H9 (cell line): Measurements from ENCODE around the gene C9. TPM values are rescaled to one million over a fixed set of nuclear protein-coding genes. Genes with fewer than 3 reads are reported as not detected.

ENCODE experiments used
- DNase-seq: peaks from one replicate; pipeline ENCODE4 v3.0.0-alpha.2; 2017
- H2AFZ ChIP-seq: one replicate; pipeline ENCODE4 v1.6.1; 2013; ENCODE audit warnings: mild to moderate bottlenecking, low read length, control low read depth, moderate library complexity
- H2AK5ac ChIP-seq: 2 replicates; pipeline ENCODE4 v1.6.1; 2013; ENCODE audit warnings: low read length, control low read depth, mixed read lengths; ENCODE audit not compliant: insufficient read length
- H2BK120ac ChIP-seq: one replicate; pipeline ENCODE4 v1.6.1; 2013; ENCODE audit warnings: low read depth, mild to moderate bottlenecking, low read length, control low read depth, inconsistent platforms; ENCODE audit not compliant: poor library complexity, severe bottlenecking
- H2BK12ac ChIP-seq: 2 replicates; pipeline ENCODE4 v1.6.1; 2013; ENCODE audit warnings: low read length, control low read depth, mixed read lengths, low read depth; ENCODE audit not compliant: insufficient read length
- H2BK15ac ChIP-seq: 2 replicates; pipeline ENCODE4 v1.6.1; 2013; ENCODE audit warnings: low read depth, low read length, control low read depth
- H2BK20ac ChIP-seq: one replicate; pipeline ENCODE4 v1.6.1; 2013; ENCODE audit warnings: low read depth, mild to moderate bottlenecking, low read length, control low read depth, inconsistent platforms; ENCODE audit not compliant: poor library complexity, severe bottlenecking
- H2BK5ac ChIP-seq: 2 replicates; pipeline ENCODE4 v1.6.1; 2013; ENCODE audit warnings: low read length, control low read depth, mixed read lengths; ENCODE audit not compliant: insufficient read length
- H3K14ac ChIP-seq: 2 replicates; pipeline ENCODE4 v1.6.1; 2013; ENCODE audit warnings: low read length, control low read depth; ENCODE audit not compliant: insufficient read depth
- H3K18ac ChIP-seq: 2 replicates; pipeline ENCODE4 v1.6.1; 2013; ENCODE audit warnings: low read depth, mild to moderate bottlenecking, mixed read lengths, low read length, control low read depth; ENCODE audit not compliant: insufficient read length
- H3K23ac ChIP-seq: 2 replicates; pipeline ENCODE4 v1.6.1; 2013; ENCODE audit warnings: low read length, control low read depth, mixed read lengths, low read depth; ENCODE audit not compliant: insufficient read length
- H3K23me2 ChIP-seq: 2 replicates; pipeline ENCODE4 v1.6.1; 2013; ENCODE audit warnings: low read depth, mild to moderate bottlenecking, mixed read lengths, low read length, control low read depth; ENCODE audit not compliant: insufficient read length, poor library complexity, severe bottlenecking
- H3K27ac ChIP-seq: 2 replicates; pipeline ENCODE4 v1.5.1; 2013; ENCODE audit warnings: low read length, control low read depth, mixed read lengths, low read depth; ENCODE audit not compliant: insufficient read length
- H3K27me3 ChIP-seq: 2 replicates; pipeline ENCODE4 v1.6.1; 2013; ENCODE audit warnings: low read length, control low read depth, inconsistent platforms; ENCODE audit not compliant: insufficient read depth
- H3K4ac ChIP-seq: 2 replicates; pipeline ENCODE4 v1.6.1; 2013; ENCODE audit warnings: low read depth, mild to moderate bottlenecking, control low read depth, inconsistent platforms, low read length, moderate library complexity
- H3K4me1 ChIP-seq: 2 replicates; pipeline ENCODE4 v1.6.1; 2013; ENCODE audit warnings: low read length, control low read depth, inconsistent platforms; ENCODE audit not compliant: insufficient read depth
- H3K4me2 ChIP-seq: 2 replicates; pipeline ENCODE4 v1.6.1; 2013; ENCODE audit warnings: low read length, control low read depth, mixed read lengths; ENCODE audit not compliant: insufficient read length, insufficient read depth
- H3K56ac ChIP-seq: 2 replicates; pipeline ENCODE4 v1.6.1; 2013; ENCODE audit warnings: low read depth, mild to moderate bottlenecking, mixed read lengths, low read length, control low read depth; ENCODE audit not compliant: insufficient read length
- H3K79me1 ChIP-seq: 2 replicates; pipeline ENCODE4 v1.6.1; 2013; ENCODE audit warnings: low read depth, mild to moderate bottlenecking, moderate library complexity, low read length, control low read depth, inconsistent platforms; ENCODE audit not compliant: insufficient read depth, poor library complexity, severe bottlenecking
- H3K79me2 ChIP-seq: 2 replicates; pipeline ENCODE4 v1.6.1; 2013; ENCODE audit warnings: low read length, control low read depth, inconsistent platforms; ENCODE audit not compliant: insufficient read depth
- H3K9ac ChIP-seq: 2 replicates; pipeline ENCODE4 v1.6.1; 2013; ENCODE audit warnings: low read length, control low read depth, mixed read lengths; ENCODE audit not compliant: insufficient read length; ENCODE audit errors: extremely low read depth
- H3K9me3 ChIP-seq: one replicate; pipeline ENCODE4 v1.6.1; 2013; ENCODE audit warnings: low read depth, low read length, inconsistent platforms; ENCODE audit not compliant: control insufficient read depth
- H3T11ph ChIP-seq: one replicate; pipeline ENCODE4 v1.6.1; 2013; ENCODE audit warnings: mild to moderate bottlenecking, low read length, control low read depth, inconsistent platforms
- H4K20me1 ChIP-seq: one replicate; pipeline ENCODE4 v1.6.1; 2013; ENCODE audit not compliant: control insufficient read depth, insufficient read length, insufficient read depth
- H4K5ac ChIP-seq: 2 replicates; pipeline ENCODE4 v1.6.1; 2013; ENCODE audit warnings: low read depth, mild to moderate bottlenecking, mixed read lengths, low read length, control low read depth; ENCODE audit not compliant: insufficient read length
- H4K8ac ChIP-seq: replicated peaks from 2 replicates; pipeline ENCODE4 v1.6.1; 2013; ENCODE audit warnings: low read length, control low read depth, mixed read lengths, low read depth; ENCODE audit not compliant: insufficient read length
- H4K91ac ChIP-seq: 2 replicates; pipeline ENCODE4 v1.6.1; 2013; ENCODE audit warnings: low read depth, mild to moderate bottlenecking, moderate library complexity, mixed read lengths, low read length, control low read depth; ENCODE audit not compliant: insufficient read length
- H3K27ac Mint-ChIP-seq, 3 experiments: 2 replicates in 2 of 3; 3 replicates in 1 of 3; pipeline ENCODE4 v1.8.0; 2020 to 2021; ENCODE audit warnings: mixed read lengths in 3 of 3, mild to moderate bottlenecking in 1 of 3, moderate library complexity in 1 of 3
- H3K27me3 Mint-ChIP-seq: 2 replicates; pipeline ENCODE4 v1.8.0; 2021; ENCODE audit warnings: low read depth, mild to moderate bottlenecking, moderate library complexity, mixed read lengths
- H3K36me3 Mint-ChIP-seq, 3 experiments: 2 replicates in 2 of 3; 3 replicates in 1 of 3; pipeline ENCODE4 v1.8.0; 2020 to 2021; ENCODE audit warnings: low read depth in 3 of 3, mixed read lengths in 3 of 3; ENCODE audit not compliant: insufficient read depth in 1 of 3
- H3K4me1 Mint-ChIP-seq, 2 experiments: 2 replicates each; pipeline ENCODE4 v1.8.0; 2020; ENCODE audit warnings: mixed read lengths in 2 of 2
- H3K4me3 Mint-ChIP-seq, 2 experiments: 2 replicates in 1 of 2; 3 replicates in 1 of 2; pipeline ENCODE4 v1.8.0; 2020 to 2021; ENCODE audit warnings: mild to moderate bottlenecking in 2 of 2, mixed read lengths in 2 of 2, moderate library complexity in 1 of 2
- H3K9me3 Mint-ChIP-seq, 2 experiments: 2 replicates in 1 of 2; 3 replicates in 1 of 2; pipeline ENCODE4 v1.8.0; 2020; ENCODE audit warnings: mild to moderate bottlenecking in 2 of 2, mixed read lengths in 2 of 2, moderate library complexity in 1 of 2
- WGBS: extraction: QIAGEN DNeasy Blood & Tissue Kit; methylation state at CpG from one replicate; pipeline ENCODE4 v1.1.7; 2013; ENCODE audit warnings: missing lambda C conversion rate, low lambda C conversion rate, mixed read lengths; ENCODE audit not compliant: insufficient read length; ENCODE audit errors: extremely low coverage; 5-methylcytosine and 5-hydroxymethylcytosine counted together
- total RNA-seq: library from RNA; stranded (reverse); gene quantifications from 2 replicates; pipeline ENCODE4 v1.2.1, GENCODE V29; 2021
- TF ChIP-seq, protein P1 (sequence below): fragments of 200-600 bp; sonication (generic); conservative IDR thresholded peaks from 3 replicates; pipeline ENCODE4 v1.8.0; 2021; ENCODE audit warnings: antibody characterized with exemption, mild to moderate bottlenecking

The C9 gene
- total RNA-seq, 1 experiment from 2014 or later = not detected

DNA sequence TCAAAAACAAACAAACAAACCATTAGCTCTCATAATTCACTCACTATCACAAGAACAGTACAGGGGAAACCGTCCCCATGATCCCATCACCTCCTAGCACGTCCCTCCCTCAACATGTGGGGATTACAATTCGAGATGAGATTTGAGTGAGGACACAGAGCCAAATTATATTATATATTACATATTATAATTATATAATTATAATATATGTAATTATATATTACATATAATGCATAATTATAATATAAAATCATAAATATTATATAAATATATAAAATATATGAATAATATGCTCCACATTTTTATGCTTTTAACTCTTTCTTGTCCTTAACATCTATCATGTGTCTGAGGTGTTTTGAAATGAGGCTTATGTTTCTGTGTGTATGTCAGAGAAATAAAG lies 3.4 kb upstream of the C9 start:
- TF ChIP-seq, protein P1, sequence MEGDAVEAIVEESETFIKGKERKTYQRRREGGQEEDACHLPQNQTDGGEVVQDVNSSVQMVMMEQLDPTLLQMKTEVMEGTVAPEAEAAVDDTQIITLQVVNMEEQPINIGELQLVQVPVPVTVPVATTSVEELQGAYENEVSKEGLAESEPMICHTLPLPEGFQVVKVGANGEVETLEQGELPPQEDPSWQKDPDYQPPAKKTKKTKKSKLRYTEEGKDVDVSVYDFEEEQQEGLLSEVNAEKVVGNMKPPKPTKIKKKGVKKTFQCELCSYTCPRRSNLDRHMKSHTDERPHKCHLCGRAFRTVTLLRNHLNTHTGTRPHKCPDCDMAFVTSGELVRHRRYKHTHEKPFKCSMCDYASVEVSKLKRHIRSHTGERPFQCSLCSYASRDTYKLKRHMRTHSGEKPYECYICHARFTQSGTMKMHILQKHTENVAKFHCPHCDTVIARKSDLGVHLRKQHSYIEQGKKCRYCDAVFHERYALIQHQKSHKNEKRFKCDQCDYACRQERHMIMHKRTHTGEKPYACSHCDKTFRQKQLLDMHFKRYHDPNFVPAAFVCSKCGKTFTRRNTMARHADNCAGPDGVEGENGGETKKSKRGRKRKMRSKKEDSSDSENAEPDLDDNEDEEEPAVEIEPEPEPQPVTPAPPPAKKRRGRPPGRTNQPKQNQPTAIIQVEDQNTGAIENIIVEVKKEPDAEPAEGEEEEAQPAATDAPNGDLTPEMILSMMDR = no peak
- Histone ChIP-seq H3K4me1 (no peaks in the 10 kb centered on the region; the same call in 1 of the 2 replicates), H3K9me3 (no peaks in the 10 kb centered on the region), H2BK20ac (no peak overlapping the region), H4K91ac (no peak overlapping the region), H4K5ac (no peak overlapping the region), H2BK120ac (no peak overlapping the region), H2BK12ac (no peak overlapping the region), H4K8ac (no peak overlapping the region), H3K79me2 (no peaks in the 10 kb centered on the region), H2AK5ac (no peak overlapping the region), H2AFZ (no peak overlapping the region), H3K27ac (no peak overlapping the region), H3K23ac (no peak overlapping the region), H3K4me2 (no peak overlapping the region), H3K4ac (no peak overlapping the region), H2BK15ac (no peak overlapping the region), H3K14ac (no peak overlapping the region), H3K56ac (no peak overlapping the region), H2BK5ac (no peak overlapping the region), H3K27me3 (no peaks in the 10 kb centered on the region), H3K9ac (no peak overlapping the region), H3T11ph (no peak overlapping the region), H4K20me1 (no peaks in the 10 kb centered on the region), H3K18ac (no peak overlapping the region), H3K79me1 (no peaks in the 10 kb centered on the region), H3K23me2 (no peaks in the 10 kb centered on the region)
- no peak for DNase-seq
- no peak overlapping the region for H3K4me3 Mint-ChIP-seq
- no CpG with 5 or more reads among the region's 3 CpGs for WGBS
- H3K36me3 Mint-ChIP-seq = no peaks in the 10 kb centered on the region
- H3K9me3 Mint-ChIP-seq = no peaks in the 10 kb centered on the region
- no peak overlapping the region for H3K27ac Mint-ChIP-seq
- peaks cover 12% of the 10 kb centered on the region in 2 experiments for H3K4me1 Mint-ChIP-seq
- no peaks in the 10 kb centered on the region for H3K27me3 Mint-ChIP-seq
